ENCODE results near the gene ABCA5.
"Not testable (repeated sequence)": the region's sequence is repeated elsewhere in the genome, so short reads cannot be mapped to it uniquely, and the experiment has no call there.

Gene ABCA5

DNA sequence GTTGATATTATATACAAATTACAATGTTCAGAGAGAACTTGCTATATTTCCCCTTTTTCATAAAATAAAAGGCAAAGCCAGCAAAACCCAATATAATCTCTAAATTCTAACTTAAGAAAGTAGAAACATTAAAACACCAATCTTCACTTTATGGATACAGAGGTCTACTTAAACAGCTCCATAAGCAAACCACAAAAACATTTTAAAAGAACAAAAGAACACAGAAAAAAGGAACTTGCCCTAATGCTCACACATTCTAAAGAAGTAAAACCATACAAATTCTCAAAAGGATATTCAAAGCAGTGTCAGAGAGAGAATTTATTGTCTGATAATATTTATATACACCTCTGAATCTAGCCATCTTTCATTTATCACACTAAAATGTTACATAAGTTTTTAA, 98.9 kb downstream of the ABCA5 start:
- Mint-ChIP-seq H3K27me3 (ENCODE audit: low read depth) (peaks cover 5% of the 10 kb centered on the region), H3K27ac (no peak overlapping the region), H3K4me1 (ENCODE audit: low read depth) (peaks cover 4% of the 10 kb centered on the region), H3K4me3 (no peak overlapping the region), H3K9me3 (peaks cover 2% of the 10 kb centered on the region), H3K36me3 (ENCODE audit: low read depth) (no peaks in the 10 kb centered on the region)

- Mint-ChIP-seq H3K27me3 (ENCODE audit: low read depth) (peaks cover 5% of the 10 kb centered on the region), H3K27ac (no peak overlapping the region), H3K9me3 (no peaks in the 10 kb centered on the region), H3K4me3 (no peak overlapping the region), H3K4me1 (ENCODE audit: low read depth) (peaks cover 4% of the 10 kb centered on the region), H3K36me3 (ENCODE audit: low read depth) (no peaks in the 10 kb centered on the region)
Measured at GRCh38 chr17:69227541-69227940, 99.4 kb downstream of the ABCA5 start.

DNA sequence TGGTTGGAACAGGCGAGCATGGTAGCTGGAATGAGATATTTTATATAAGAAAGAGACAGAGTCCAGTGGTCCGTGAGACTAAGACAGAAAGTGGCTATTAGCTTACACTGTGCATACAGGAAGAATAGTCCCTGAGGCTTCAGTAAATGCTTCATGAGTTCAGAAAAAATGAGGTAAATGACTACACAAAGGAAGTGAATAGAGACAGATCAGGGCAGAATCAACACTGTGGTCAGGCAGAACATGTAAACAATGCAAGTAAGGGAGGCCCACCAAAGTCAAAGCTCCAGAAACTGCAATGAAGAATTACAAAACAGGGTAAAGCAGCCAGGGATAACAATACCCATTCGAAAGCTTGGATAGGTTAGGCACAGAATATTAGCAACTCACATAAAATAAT, 103.1 kb downstream of the ABCA5 start:
- no peaks in the 10 kb centered on the region for H3K36me3 Mint-ChIP-seq (ENCODE audit: low read depth)
- no peak overlapping the region for H3K27ac Mint-ChIP-seq
- no peaks in the 10 kb centered on the region for H3K27me3 Mint-ChIP-seq (ENCODE audit: low read depth)
- peaks cover 4% of the 10 kb centered on the region for H3K4me1 Mint-ChIP-seq (ENCODE audit: low read depth)
- no peak overlapping the region for H3K4me3 Mint-ChIP-seq
- no peaks in the 10 kb centered on the region for H3K9me3 Mint-ChIP-seq

DNA sequence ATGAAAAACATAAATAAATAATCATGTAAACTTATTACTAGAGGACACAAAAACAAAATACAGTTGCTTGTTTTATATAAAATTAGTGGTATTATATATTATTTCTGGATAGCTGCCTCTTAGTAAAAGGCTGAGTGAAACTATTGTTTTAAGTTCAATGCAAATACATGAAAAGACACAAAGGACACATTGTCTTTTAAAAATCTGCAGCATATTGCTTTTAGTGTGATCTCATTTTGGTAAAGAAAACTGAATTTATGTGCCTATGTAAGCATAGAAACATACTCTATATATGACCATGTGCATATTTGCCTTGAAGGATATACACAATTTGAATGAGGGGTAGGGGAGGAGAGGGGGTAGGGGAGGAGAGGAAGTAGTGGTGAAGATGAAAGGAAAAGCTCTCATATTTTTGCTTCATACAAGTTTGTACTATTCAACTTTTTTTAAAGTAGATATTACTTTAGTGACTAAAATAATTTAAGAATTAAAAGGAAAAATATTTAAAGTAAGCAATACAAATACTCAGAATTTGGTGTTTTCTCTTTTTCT, 104.2 kb downstream of the ABCA5 start:
- Mint-ChIP-seq H3K36me3 (ENCODE audit: low read depth) (no peaks in the 10 kb centered on the region), H3K27ac (no peak overlapping the region), H3K9me3 (no peaks in the 10 kb centered on the region), H3K4me3 (no peak overlapping the region), H3K4me1 (ENCODE audit: low read depth) (peaks cover 4% of the 10 kb centered on the region), H3K27me3 (ENCODE audit: low read depth) (no peaks in the 10 kb centered on the region)

DNA sequence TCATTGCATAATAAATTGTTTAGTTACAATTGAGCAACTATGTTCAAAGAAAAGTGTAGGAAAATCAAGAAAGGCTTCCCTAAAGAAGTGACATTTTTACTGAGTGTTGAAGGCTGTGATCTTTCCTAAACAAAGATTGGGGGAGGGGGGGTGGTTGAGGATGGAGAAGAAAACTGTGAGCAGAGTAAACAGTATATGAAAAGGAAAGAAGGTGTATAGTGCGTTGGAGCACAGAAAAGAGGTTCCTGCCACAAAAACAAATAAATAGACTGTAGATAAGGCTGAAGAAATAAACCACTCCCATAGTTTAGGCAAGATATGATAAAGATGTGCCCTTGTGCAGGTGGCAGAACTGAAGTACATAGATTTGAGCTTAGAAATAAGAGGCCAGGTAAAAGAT, 106.8 kb downstream of the ABCA5 start:
- Mint-ChIP-seq H3K27ac (no peak overlapping the region), H3K27me3 (ENCODE audit: low read depth) (no peaks in the 10 kb centered on the region)

GRCh38 chr17:69218986-69219385, 107.9 kb downstream of the ABCA5 start:
- Mint-ChIP-seq H3K9me3 (no peaks in the 10 kb centered on the region), H3K27me3 (ENCODE audit: low read depth) (no peaks in the 10 kb centered on the region), H3K36me3 (ENCODE audit: low read depth) (no peaks in the 10 kb centered on the region), H3K4me1 (ENCODE audit: low read depth) (peaks cover 3% of the 10 kb centered on the region), H3K27ac (no peak overlapping the region), H3K4me3 (no peak overlapping the region)

More for the DNA sequence above, 106.8 kb downstream of the ABCA5 start:
- no peaks in the 10 kb centered on the region for H3K36me3 Mint-ChIP-seq (ENCODE audit: low read depth)
- peaks cover 4% of the 10 kb centered on the region for H3K4me1 Mint-ChIP-seq (ENCODE audit: low read depth)
- H3K4me3 Mint-ChIP-seq: no peak overlapping the region
- H3K9me3 Mint-ChIP-seq: no peaks in the 10 kb centered on the region

DNA sequence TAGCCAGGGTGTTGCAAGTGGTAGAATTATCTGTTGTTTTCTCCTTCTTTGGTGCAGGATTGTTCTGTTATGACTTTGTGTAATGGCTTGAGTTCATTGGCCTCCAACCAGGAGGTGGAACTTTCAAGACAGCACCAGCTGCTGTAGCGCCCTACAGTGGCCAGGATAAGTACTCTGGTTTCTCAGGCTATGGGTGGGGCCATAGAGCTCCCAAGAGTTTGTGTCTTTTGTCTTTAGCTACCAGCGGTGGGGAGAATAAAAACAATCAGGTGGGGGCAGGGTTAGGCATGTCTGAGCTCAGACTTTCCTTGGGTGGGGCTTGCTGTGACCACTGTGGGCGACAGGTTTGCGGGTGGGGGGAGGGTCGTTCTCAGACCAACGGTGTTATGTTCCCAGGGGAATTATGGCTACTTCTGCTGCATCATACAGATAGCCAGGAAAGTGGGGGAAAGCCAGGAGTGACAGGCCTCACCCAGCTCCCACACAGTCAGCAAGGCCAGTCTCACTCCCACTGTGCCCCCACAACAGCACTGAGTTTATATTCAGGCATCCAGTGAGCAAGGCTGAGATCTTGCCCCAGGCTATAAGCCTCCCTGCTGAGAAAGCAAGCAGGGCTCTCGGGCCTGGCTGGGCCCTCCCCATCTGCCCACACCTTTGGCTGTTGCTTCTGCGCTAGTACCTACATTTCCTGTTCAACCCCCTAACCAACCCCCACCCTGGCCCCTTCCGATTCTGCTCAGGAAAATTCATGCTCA, 113.7 kb downstream of the ABCA5 start:
- Mint-ChIP-seq H3K9me3 (no peaks in the 10 kb centered on the region), H3K4me1 (ENCODE audit: low read depth) (peaks cover 5% of the 10 kb centered on the region), H3K27ac (no peak overlapping the region), H3K27me3 (ENCODE audit: low read depth) (no peaks in the 10 kb centered on the region), H3K4me3 (no peak overlapping the region), H3K36me3 (ENCODE audit: low read depth) (no peaks in the 10 kb centered on the region)

DNA sequence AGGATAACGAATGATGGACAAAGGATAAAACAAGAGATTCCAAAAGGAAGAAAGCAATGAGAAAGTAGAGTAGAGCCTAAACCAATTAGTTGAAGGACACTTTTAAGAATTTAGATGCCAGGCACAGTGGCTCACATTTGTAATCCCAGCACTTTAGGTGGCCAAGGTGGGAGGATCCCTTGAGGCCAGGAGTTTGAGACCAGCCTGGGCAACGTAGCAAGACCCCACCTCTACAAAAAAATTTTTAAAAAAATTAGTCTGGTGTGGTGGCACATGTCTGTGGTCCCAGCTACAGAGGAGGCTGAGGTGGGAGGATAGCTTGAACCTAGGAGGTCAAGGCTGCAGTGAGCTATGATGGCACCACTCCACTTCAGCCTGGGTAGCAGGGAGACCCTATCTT, 118.3 kb downstream of the ABCA5 start:
- no peak overlapping the region for H3K27ac Mint-ChIP-seq

DNA sequence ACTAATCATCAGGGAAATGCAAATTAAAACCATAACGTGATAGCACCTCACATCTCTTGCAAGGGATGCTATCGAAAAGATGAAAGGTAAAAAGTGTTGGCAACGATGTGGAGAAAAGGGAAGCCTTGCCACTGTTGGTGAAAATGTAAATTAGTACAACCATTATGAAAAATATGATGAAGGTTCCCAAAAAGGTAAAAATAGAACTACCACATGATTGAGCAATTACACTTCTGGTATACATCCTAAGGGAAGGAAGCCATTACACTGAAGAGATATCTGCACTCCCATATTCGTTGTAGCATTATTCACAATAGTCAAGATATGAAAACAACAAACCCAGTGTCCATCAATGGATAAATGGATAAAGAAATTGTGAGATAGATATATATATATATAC, 119.8 kb downstream of the ABCA5 start:
- Mint-ChIP-seq H3K27ac (no peak overlapping the region), H3K36me3 (ENCODE audit: low read depth) (no peaks in the 10 kb centered on the region), H3K4me1 (ENCODE audit: low read depth) (peaks cover 5% of the 10 kb centered on the region), H3K9me3 (no peaks in the 10 kb centered on the region), H3K27me3 (ENCODE audit: low read depth) (peaks cover 4% of the 10 kb centered on the region), H3K4me3 (no peak overlapping the region)

More for the DNA sequence above, 118.3 kb downstream of the ABCA5 start:
- Mint-ChIP-seq H3K4me3 (no peak overlapping the region), H3K9me3 (no peaks in the 10 kb centered on the region), H3K27me3 (ENCODE audit: low read depth) (peaks cover 4% of the 10 kb centered on the region), H3K4me1 (ENCODE audit: low read depth) (peaks cover 5% of the 10 kb centered on the region), H3K36me3 (ENCODE audit: low read depth) (no peaks in the 10 kb centered on the region)

DNA sequence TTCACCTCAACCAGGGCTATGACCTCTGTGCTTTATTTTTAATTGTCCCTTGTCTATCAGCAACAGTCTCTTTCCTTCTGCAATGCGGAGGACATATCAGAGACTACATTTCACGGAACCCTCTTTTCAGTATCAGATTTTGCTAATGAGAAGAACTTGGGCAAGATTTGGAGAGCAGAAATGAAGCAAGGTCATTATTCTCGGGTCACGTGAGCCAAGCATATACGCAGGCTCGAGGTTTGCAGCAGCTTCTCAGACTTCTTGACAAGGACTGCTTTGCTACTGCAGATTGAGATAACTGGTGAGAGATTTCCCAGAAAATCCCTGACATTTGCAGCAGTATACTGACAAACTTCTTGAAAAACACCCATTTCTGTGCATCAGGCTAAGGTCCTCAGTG, 128.7 kb downstream of the ABCA5 start:
- Mint-ChIP-seq H3K9me3 (no peaks in the 10 kb centered on the region), H3K27ac (no peak overlapping the region), H3K4me1 (ENCODE audit: low read depth) (no peaks in the 10 kb centered on the region), H3K36me3 (ENCODE audit: low read depth) (no peaks in the 10 kb centered on the region), H3K27me3 (ENCODE audit: low read depth) (no peaks in the 10 kb centered on the region), H3K4me3 (no peak overlapping the region)

DNA sequence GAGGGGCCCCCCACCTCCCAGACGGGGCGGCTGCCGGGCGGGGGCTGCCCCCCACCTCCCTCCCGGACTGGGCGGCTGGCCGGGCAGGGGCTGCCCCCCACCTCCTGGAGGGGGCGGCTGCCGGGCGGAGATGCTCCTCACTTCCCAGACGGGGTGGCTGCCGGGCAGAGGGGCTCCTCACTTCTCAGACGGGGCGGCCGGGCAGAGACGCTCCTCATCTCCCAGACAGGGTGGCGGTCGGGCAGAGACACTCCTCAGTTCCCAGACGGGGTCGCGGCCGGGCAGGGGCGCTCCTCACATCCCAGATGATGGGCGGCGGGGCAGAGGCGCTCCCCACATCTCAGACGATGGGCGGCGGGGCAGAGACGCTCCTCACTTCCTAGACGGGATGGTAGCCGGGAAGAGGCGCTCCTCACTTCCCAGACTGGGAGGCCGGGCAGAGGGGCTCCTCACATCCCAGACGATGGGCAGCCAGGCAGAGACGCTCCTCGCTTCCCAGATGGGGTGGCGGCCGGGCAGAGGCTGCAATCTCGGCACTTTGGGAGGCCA, 130.8 kb downstream of the ABCA5 start:
- not testable (repeated sequence) for H3K27ac Mint-ChIP-seq; H3K36me3 Mint-ChIP-seq (ENCODE audit: low read depth); H3K9me3 Mint-ChIP-seq; H3K4me3 Mint-ChIP-seq; H3K4me1 Mint-ChIP-seq (ENCODE audit: low read depth); H3K27me3 Mint-ChIP-seq (ENCODE audit: low read depth)

All from T-helper 1 cell treated with Interleukin-12 subunit alpha and Interleukin-12 subunit beta and Interleukin-4 antibody, amounts not matched to agents 30 μg/mL and 1 μg/mL, for 36 hours (primary cell).